Daoy (cell line): Measurements from ENCODE around the gene FCRLB. TPM values are rescaled to one million over a fixed set of nuclear protein-coding genes. Genes with fewer than 3 reads are reported as not detected.
"Not testable (repeated sequence)": the region's sequence is repeated elsewhere in the genome, so short reads cannot be mapped to it uniquely, and the experiment has no call there.

Experiments
- DNase-seq: peaks from one replicate; pipeline ENCODE4 v3.0.0-alpha.2; 2015; ENCODE audit warnings: low read depth
- total RNA-seq: library from RNA; depleted of rRNA; stranded (reverse); fragments of >200 nt; shearing (Covaris generic); gene quantifications from 2 replicates; pipeline ENCODE4 v1.2.3, GENCODE V29; 2014; rRNA removed

The FCRLB gene, protein sequence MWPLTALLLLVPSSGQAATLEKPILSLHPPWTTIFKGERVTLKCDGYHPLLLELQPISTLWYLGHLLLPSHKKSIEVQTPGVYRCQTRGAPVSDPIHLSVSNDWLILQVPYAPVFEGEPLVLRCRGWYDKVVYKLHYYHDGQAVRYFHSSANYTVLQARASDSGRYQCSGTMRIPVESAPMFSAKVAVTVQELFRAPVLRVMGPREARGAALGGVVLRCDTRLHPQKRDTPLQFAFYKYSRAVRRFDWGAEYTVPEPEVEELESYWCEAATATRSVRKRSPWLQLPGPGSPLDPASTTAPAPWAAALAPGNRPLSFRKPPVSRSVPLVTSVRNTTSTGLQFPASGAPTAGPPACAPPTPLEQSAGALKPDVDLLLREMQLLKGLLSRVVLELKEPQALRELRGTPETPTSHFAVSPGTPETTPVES
- total RNA-seq: 1.8 and 3.1 TPM in 2 replicates

DNA sequence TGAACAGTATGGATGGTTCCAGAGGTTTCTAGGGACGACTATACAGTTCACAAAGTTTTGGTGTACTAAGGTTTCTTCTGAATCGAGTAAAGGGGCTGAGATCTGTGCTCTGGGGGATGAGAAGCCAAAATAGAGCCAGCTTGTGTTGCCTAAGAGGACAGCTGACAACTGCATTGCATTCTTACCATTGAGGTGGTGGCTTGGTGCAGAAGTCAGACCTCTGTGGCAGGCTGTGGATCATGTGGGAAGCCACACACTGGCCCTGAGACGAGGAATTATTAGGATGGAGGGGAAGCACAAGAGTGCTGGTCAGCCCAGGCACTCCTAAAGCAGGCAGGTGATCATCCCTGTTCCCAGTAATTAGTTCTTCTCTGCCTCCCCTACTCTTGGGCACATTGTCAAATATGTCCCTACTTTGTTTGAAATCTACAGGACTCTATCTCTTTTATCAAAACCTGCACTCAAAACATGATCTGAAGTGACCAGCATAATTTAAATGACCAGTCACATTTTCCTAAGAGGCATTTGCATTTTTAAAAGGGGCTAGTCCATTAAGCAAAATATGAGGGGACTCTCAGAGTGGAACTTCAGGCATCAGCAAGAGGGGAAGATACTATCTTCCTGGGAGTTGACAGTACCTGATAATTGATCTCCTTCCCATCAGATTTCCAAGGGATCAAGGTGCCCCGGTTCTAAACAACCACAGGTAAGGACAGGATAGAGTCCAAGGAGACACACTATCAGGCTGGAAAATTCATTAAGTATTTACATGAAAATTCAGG is at the start of gene FCRLB:
Gene FCRLB (plus strand): TSS at position 589 of the 782 bp plus-strand sequence. CDS start 1,129 bp downstream, outside the sequence.
- DNase-seq: no peak

DNA sequence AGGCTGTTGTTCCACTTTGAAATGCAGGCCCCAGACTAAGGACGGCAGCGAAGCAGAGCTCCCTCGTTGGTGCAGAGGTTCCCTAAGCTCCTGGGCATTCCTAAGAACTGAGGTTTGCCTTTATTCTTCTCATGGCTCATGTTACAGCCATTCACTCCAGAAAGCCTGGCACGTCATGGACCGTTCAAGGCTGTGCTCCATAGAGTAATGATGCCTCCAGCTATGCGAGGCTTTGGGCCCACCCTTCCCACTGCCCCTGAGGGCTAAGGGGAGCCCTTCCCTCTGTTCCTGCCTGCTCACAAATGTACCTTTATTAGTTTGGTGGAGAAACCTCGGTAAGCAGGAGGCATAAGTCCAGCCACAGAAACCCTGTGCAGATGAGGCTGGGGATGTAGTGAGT is 47.9 kb upstream of the FCRLB start:
- not testable (repeated sequence) for DNase-seq

DNA sequence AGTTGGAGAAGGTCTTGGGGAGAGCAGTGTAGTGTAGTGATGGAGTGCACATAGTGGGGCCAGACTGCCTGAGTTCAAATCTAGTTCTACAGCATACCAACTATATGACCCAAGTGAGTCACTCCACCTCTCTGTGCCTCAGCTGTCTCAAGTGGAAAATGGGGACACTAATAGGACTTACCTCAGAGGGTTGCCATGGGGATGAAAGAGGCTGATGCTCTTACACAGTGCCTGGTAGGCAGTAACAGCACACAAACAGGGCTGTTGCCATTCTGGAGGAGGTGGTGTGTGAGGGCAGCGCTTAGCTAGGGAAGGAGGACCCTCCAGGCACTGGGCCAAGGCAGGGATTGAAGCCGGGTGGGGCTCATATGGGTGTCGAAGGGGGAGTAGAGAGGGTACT is 46.9 kb upstream of the FCRLB start:
- not testable (repeated sequence) for DNase-seq

DNA sequence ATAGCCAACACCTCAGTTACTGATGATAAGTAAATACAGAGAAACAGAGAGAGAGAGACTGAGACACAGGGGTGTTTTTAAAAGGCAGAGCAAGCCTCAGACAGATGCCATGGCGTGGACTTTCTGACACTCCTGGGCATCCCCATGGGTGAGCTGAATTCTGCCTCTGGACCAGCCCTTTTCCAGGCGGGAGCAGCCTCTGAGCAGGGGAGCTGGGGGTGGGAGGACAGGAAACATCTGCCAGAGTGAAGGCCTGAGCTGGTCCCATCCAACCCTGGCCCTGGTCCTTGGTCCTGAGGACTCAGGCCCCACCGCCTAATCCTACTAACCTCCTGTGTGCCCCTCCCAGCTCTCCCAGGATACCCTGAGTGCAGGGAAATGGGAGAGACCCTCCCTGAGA is 46.4 kb upstream of the FCRLB start:
- DNase-seq: not testable (repeated sequence)

DNA sequence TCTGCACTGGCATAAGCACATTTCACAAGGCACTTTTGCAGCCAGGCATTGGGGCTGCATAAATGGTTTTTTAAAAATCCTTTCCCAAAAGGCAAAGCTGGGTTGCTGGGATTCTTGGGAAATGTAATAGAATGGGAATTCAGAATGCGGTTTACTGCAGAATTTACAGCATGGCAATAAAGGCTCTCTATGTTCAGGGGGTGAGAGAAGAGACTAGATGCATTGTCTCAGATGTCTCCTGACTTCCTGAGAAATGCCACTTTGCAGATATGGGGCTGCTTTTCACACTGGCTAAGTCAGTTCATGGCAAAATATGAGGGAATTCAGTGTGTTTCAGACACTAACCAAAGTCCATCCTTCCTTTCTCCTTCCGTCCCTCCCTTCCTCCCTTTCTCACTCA is 44.9 kb upstream of the FCRLB start:
- DNase-seq: no peak

DNA sequence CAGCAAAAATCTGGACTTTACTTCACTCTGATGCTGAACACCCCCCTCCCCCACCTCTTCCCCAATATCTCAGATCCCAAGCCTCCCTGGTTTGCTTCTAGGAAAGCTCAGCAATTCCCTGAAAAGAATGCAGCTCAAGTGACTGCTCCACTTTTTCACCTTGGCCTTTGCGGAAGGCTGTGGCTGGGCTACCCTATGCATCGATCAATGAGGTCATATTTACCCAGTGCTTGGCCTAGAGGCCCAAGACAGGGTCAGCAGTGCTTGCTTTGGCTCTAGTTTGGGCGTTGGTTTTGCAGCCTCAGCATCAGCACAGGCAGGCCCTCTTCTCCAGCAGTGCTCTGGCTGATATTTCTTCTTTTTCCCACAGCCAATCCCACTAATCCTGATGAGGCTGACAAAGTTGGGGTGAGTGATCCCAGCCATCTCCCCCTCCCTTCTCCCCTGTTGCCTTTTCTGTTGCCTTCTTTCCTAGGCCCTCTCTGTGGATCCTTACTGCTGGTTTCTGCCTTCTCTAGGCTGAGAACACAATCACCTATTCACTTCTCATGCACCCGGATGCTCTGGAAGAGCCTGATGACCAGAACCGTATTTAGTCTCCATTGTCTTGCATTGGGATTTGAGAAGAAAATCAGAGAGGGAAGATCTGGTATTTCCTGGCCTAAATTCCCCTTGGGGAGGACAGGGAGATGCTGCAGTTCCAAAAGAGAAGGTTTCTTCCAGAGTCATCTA is 44.2 kb upstream of the FCRLB start:
- no peak for DNase-seq

DNA sequence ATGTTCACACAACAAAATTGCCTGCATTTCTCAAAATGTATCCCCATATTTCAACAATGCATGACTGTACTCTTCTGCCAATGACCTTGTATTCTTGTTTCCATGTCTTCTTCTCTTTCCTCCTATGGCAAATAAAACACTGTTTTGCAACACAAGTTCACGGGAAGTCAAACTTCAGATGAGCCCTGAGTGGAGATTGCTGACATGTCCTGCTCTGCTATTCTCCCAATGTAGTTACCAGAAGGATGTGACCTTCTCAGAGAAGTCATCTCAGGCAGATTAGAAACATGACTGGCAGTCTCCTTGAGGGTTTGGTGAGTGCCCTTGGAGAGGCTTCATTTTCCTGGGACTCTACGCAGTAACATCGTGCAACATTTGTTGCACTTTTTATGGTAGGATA is 42.8 kb upstream of the FCRLB start:
- no peak for DNase-seq

DNA sequence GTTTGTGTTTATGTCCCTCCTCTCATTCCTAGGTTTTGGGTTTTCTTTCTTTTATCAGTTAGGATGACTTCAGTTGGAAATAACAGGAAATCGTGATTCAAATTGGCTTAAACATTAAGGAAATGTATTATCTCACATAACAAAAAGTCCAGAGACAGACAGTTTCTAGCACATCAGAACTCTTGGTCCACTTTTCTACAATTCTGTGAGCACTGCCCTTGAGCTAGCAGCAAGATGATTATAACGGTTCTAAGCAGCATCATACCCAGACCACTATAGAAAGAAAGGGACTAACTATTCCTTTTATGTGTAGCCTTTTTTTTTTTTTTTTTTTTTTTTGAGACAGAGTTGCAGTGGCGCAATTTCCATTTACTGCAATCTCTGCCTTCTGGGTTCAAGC is 39.5 kb upstream of the FCRLB start:
- DNase-seq: no peak

DNA sequence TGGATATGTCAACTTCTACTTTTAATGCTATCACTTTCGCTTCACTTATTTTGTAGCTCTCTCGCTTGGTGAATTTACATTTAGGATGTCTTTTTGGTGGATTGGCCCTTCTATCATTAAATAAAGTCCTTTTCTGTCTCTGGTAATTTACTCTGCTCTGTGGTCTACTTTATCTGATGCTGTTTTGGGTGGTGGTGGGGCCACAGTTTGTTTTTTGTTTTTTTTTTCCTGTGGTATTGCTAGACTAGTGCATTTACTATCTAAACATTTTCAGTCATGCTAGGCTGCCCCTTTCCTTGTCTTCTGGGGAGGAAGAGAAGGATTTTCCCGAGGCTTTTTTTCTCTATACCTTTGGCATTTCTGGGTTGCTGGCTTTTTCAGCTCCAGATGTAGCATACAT is 32.4 kb upstream of the FCRLB start:
- DNase-seq: no peak

DNA sequence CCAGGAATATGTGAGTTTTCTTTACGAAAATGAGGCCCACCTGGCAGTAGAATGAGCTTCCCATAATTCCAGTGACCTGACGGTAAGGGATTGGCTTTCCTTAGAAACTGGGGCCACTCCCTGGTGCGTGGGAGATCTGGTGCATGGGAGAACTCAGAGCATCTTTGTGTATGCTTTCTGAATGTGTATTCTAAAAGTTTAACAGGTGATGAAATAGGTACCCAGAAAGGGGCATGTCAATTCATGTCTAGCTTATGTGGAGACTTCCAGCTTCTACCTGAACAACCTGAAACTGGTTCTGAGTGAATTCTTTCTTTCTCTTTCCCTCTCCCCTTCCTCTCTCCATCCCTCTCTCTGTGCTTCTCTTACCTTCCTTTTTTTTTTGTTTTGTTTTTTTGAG is 29.5 kb upstream of the FCRLB start:
- no peak for DNase-seq

DNA sequence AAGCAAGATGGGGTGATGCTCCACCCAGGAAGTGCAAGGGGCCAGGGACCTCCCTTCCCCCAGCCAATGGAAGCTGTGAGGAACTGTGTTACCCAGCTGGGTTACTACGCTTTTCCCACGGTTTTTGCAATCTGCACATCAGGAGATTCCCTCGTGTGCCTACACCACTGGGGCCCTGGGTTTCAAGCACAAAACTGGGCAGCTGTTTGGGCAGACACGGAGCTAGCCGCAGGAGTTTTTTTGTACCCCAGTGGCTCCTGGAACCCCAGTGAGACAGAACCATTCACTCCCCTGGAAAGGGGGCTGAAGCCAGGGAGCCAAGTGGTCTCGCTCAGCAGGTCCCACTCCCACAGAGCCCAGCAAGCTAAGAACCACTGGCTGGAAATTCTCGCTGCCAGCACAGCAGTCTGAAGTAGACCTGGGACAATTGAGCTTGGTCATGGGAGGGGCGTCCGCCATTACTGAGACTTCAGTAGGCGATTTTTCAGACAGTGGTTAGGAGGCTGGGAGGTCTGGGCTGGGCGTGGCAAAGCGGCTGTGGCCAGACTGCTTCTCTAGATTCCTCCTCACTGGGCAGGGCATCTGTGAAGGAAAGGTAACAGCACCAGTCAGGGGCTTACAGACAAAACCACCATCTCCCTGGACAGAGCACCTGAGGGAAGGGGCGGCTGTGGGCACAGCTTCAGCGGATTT is 28.2 kb upstream of the FCRLB start:
- DNase-seq: not testable (repeated sequence)

DNA sequence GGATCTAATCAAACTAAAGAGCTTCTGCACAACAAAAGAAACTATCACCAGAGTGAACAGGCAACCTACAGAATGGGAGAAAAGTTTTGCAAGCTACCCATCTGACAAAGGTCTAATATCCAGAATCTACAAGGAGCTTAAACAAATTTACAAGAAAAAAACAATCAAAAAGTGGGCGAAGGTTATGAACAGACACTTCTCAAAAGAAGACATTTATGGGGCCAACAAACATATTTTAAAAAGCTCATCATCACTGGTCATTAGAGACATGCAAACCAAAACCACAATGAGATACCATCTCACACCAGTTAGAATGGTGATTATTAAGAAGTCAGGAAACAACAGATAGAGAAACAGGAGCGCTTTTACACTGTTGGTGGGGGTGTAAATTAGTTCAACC is 23.0 kb upstream of the FCRLB start:
- DNase-seq: not testable (repeated sequence)

DNA sequence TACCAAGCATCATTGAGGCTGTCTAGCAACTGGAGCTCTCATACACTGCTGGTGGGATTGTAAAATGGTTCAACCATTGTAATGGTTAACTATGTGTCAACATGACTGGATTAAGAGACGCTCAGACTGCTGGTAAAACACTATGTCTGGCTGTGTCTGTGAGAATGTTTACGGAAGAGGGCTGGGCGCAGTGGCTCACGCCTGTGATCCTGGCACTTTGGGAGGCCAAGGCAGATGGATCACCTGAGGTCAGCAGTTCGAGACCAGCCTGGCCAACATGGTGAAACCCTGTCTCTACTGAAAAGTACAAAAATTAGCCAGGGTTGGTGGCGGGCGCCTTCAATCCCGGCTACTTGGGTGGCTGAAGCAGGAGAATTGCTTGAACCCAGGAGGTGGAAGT is 19.1 kb upstream of the FCRLB start:
- no peak for DNase-seq

DNA sequence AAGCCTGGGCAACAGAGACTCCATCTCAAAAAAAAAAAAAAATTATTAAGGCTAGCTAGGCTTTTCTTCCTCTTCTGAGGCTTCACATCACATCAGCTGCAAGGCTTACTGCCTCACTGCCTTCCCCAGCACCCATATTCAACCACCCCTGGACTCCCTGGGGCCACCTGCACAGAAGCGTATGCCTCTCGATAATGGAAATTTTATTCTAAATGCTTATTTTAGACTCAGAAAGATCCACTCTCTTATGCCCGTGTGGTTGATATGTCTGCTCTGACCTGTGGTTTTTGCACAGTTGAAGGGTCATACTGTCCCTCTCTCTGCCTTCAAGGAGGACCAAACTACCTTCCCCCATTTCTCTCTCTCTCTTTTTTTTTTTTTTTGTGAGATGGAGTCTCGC is 15.8 kb upstream of the FCRLB start:
- DNase-seq: no peak

DNA sequence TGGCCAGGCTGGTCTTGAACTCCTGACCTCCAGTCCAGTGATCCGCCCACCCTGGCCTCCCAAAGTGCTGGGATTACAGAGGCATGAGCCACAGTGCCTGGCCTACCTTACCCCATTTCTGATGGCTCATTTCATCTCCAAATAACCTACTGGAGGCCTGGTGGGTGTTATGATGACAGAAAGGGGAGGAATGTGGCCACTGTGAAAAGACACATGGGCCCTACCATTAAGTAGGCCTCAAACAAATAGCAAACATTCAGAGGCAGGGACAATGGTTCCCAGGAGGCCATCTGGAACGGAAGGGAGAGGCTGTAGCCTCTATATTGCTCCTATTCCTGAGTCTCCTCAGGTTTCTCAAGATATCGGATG is 15.2 kb upstream of the FCRLB start:
- DNase-seq: peak; percentile 76

DNA sequence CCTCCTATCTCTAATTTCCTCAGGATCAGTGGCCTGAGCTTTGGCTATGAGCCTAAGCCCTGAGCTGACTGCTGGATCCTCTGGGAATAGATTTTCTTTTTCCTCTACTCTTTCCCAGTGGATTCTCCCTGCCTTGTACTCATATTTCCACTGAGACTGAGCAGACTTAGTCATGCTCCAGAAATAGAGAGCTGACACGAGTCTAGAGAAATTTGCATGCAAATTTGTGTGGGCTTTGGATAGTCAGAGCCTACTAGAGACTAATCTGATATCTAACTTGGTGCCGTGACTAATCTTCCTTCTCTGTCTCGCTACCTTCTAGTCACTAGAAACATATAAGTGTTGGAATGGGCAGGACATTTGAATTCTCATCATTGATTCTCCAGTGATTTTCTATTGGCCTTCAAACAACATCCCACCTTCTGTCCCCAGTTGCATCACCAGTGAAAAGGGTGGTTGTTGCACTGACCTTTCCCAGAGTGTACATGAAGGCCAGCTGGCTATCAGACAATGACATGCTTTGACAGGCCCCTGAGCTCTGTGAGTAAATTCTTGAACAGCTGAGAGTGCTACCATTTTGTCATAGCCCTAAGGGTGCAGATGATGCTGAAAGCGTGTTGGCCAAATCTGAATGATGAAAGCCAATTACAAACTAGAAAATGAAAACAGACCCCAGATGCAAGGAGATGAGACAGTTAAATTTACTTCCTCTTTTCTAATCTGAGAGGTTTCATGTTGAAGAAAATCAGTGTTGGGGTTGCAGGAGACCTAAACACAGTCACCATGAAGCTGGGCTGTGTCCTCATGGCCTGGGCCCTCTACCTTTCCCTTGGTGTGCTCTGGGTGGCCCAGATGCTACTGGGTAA is 14.6 kb upstream of the FCRLB start, which contains the start of gene FCRLA:
Gene FCRLA (plus strand): TSS at position 748 of the 866 bp plus-strand sequence. CDS start 36 bp downstream, at position 784.
- DNase-seq: peak; percentile 83

DNA sequence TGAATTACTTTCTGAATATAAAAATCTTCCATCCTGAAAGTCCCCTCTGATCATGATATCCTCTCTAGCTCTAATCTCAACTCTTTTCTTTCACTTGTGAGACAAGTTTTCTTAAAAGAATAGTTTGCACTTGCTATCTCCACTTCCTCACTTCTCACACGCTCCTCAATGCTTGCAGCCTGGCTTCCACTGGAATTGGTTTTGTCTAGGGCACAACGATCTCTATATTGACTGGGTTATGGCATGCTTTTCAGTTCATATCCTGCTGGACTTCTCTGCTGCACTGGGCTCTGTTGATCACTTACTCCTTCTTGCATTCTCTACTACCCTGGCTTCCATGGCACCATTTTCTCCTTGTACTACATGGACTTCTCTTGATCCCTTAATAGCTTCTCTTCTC is 13.8 kb upstream of the FCRLB start:
- no peak for DNase-seq

DNA sequence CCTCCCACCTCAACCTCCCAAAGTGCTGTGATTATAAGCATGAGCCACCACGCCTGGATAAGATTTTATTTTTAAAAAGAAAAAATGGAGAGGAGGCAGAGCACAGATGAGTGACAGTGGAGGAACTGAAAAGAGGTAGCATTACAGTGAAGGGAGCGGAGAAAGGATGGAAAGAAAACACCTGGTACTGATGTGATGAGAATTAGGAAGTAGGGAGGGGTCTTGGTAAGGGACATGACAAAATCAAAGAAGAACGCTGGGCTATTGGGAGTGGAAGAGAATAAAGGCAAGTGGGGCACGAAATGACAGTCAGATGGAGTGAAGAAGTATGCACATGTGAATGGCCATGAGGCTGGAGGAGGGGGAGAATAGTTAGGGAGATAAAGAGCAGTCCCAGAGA is 12.0 kb upstream of the FCRLB start:
- no peak for DNase-seq

DNA sequence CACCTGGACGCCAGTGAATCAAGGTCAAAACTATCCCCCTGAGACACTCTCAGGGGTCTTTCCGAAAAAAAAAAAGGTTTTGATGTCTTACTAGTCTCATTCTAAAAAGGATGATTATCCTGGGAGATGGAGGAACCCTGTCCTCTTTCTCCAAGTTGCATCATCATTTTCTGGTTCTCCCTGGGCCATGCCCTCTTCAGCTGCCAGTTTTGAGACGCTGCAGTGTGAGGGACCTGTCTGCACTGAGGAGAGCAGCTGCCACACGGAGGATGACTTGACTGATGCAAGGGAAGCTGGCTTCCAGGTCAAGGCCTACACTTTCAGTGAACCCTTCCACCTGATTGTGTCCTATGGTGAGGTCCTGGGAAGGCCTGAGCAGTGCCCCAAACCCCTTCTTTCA is 10.8 kb upstream of the FCRLB start:
- no peak for DNase-seq

DNA sequence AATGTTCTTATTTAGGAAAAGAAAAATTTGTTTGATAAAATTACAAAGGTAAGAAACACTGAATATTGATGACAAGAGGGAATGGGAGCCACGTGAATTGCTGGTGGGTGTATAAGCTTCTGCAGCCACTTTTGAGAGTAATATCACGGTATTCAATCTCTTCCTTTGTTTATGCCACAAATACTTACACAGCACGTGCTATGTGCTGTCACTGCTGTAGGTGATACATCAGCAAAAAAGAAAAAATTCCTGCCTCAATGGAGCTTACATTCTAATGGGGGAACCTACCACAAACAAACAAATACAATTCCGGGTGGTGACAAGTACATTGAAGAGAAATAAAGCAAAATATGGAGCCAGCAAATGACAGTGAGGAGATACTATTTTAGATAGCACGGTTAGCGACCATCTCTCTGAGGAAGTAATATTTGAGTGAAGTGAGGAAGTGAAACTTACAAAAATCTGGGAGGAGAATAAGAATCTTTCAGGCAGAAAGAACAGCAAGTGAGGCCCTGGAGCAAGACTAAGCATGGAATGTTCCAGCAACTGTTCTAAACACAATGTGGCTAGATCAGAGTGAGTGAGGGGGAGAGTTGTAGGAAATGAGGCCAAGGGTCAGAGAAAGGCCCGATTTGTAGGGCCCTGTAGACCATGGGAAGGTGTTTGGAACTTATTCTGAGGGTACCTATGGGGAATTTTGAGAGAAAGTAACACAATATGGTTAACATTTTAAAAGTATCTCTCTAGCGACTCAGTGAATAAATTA is 2.6 kb upstream of the FCRLB start:
- no peak for DNase-seq
